NCI-H345 (cell line): ENCODE data around the gene GATA6.

Experiments
- DNase-seq: peaks from one replicate; lab custom pipeline; 2025; lab: John Stamatoyannopoulos, UW

Gene GATA6

DNA sequence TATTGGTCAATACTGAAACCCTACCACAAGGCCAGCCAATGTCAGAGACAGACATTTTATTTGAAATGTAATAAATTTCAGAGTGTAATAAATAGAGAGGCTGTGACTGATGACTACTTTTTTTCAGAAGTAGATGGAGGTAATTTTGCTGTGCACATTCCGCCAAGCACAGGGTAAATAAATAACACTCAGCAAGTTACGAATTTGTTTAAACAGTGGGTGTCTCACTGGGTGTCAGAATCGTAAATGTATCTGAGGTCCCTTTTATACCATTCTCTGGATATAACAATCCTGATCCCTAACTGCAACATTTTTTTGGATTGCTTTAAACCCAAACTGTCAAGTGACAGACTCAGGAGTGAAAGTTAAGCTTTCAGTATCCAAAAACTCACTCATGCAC, 74.1 kb downstream of the GATA6 start:
- DNase-seq = no peak

- no peak for DNase-seq
Measured at GRCh38 chr18:22250026-22250425, 80.6 kb downstream of the GATA6 start.

DNA sequence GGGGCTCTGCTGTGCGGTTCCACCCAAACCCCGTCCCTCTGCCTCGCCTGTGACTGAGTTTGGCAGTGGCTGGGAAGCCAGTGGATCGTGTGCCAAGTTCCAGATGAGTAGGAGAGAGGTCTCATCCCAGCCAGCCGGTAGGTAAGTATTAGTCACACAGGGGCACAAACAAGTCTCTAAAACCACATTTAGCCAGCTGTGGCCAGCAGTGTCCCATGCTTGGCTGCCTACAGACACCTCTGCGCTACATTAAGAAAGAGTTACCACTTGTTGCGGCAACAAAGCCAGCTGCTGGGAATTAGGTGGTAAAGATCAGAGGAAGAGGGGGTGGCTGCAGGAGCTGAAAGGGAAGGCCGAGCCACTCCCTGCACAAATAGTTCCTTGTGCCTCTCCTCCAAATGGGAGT, 81.2 kb downstream of the GATA6 start:
- DNase-seq = no peak
